ENCODE measurements around the gene CXXC5. TPM values are rescaled to one million over a fixed set of nuclear protein-coding genes. Genes with fewer than 3 reads are reported as not detected.

The CXXC5 gene
- total and polyA plus RNA-seq, 2 of the 4 experiments (the other 2 are of a cell fraction), result 24.9 to 35.7 TPM

GRCh38 chr5:139702548-139702947, 54.4 kb downstream of the CXXC5 start:
- no peak overlapping the region for H3K9ac ChIP-seq (ENCODE audit: low read depth, low read length)
- peaks cover 14% of the 10 kb centered on the region for H3K4me1 ChIP-seq (ENCODE audit: control insufficient read depth, insufficient read depth, low read length)
- H3K79me1 ChIP-seq (ENCODE audit: low read depth in 1 of 2, low read length in 2 of 2), result no peaks in the 10 kb centered on the region
- H4K8ac ChIP-seq (ENCODE audit: low read depth in 2 of 2, low read length in 2 of 2), result no peak overlapping the region
- no peak overlapping the region for H2BK15ac ChIP-seq (ENCODE audit: low read depth, low read length)
- H3K36me3 ChIP-seq (ENCODE audit: control insufficient read depth, insufficient read depth, low read length), result no peaks in the 10 kb centered on the region
- ChIA-PET POLR2A (ENCODE audit: unreplicated experiment) (no interaction called here), CTCF (no interaction called here)
- no peak overlapping the region for H3K18ac ChIP-seq (ENCODE audit: low read depth, low read length)
- H4K91ac ChIP-seq (ENCODE audit: insufficient read depth, low read depth, low read length), result no peak overlapping the region
- no peak overlapping the region for H2BK120ac ChIP-seq (ENCODE audit: low read depth, low read length)
- no peak overlapping the region for H3K4me2 ChIP-seq (ENCODE audit: low read depth, low read length)
- peaks cover 13% of the 10 kb centered on the region for H3K9me1 ChIP-seq (ENCODE audit: insufficient read depth, low read length)
- no peak overlapping the region for H3K14ac ChIP-seq (replicated peaks; ENCODE audit: low read depth, low read length)
- H2AFZ ChIP-seq (replicated peaks; ENCODE audit: low read length, poor library complexity), result no peak overlapping the region
- dilution Hi-C loops (cut with HindIII; ENCODE audit: low sequenced_read_pairs, unreplicated experiment), result no loop called here
- no peaks in the 10 kb centered on the region; the same call in 1 of the 2 replicates for H3K27me3 ChIP-seq (ENCODE audit: control insufficient read depth, insufficient read depth, low read length)
- intact Hi-C loops (cut with micrococcal nuclease), result no loop called here
- H3K27ac ChIP-seq (ENCODE audit: insufficient read depth, low read length), result no peak overlapping the region
- ATAC-seq (ENCODE audit: low read depth), result no peak
- DNase-seq, result no peak
- H4K5ac ChIP-seq (ENCODE audit: low read depth, low read length), result no peak overlapping the region
- H3K9me3 ChIP-seq (ENCODE audit: control insufficient read depth, insufficient read depth, low read length), result no peaks in the 10 kb centered on the region
- H2BK20ac ChIP-seq (ENCODE audit: low read depth, low read length), result no peak overlapping the region
- no peak overlapping the region for H2AK5ac ChIP-seq (ENCODE audit: low read depth, low read length)
- WGBS, 2 experiments (ENCODE audit: extremely low coverage in 2 of 2, insufficient read length in 1 of 2), result 43% methylated on average over 1 of the region's 3 CpGs; no CpG with 5 or more reads in 1 of the 2 experiments
- no peak overlapping the region for H3K4ac ChIP-seq (ENCODE audit: low read depth, low read length)
- TF ChIP-seq NFE2L2 (IDR thresholded peaks at IDR 0.05; ENCODE audit: low read depth, low read length) (no peak), USF2 (IDR thresholded peaks at IDR 0.05; ENCODE audit: low read depth, low read length) (no peak), CTCF (conservative IDR thresholded peaks at IDR 0.05; ENCODE audit: low read depth, low read length) (no peak), ELK1 (IDR thresholded peaks at IDR 0.05; ENCODE audit: borderline replicate concordance, low read depth, low read length) (no peak), CEBPB (IDR thresholded peaks at IDR 0.05; ENCODE audit: low read depth, low read length) (no peak), POLR2A (IDR thresholded peaks at IDR 0.05; ENCODE audit: low read depth, low read length) (no peak), MAZ (IDR thresholded peaks at IDR 0.05; ENCODE audit: borderline replicate concordance, low read depth, low read length) (no peak), MXI1 (IDR thresholded peaks at IDR 0.05; ENCODE audit: borderline replicate concordance, low read depth, low read length) (no peak), RFX5 (IDR thresholded peaks at IDR 0.05; ENCODE audit: low read depth, low read length) (no peak), CHD1 (IDR thresholded peaks at IDR 0.05; ENCODE audit: low read depth, low read length) (no peak), SMC3 (IDR thresholded peaks at IDR 0.05; ENCODE audit: low read depth, low read length) (no peak), BHLHE40 (IDR thresholded peaks at IDR 0.05; ENCODE audit: low read depth, low read length) (no peak), FOS (IDR thresholded peaks at IDR 0.05; ENCODE audit: low read depth, low read length) (no peak)
- H4K20me1 ChIP-seq (ENCODE audit: insufficient read depth, low read length), result no peaks in the 10 kb centered on the region
- in situ Hi-C loops (cut with MboI; ENCODE audit: low sequenced_read_pairs), result no loop called here
- H3K23ac ChIP-seq (ENCODE audit: low read depth, low read length), result no peak overlapping the region
- H3K4me3 ChIP-seq (ENCODE audit: insufficient read depth, low read depth, low read length), result no peak overlapping the region
- H2AK9ac ChIP-seq (replicated peaks; ENCODE audit: low read depth, low read length, poor library complexity), result no peak overlapping the region
- no peak overlapping the region for H2BK5ac ChIP-seq (ENCODE audit: low read depth, low read length, poor library complexity, severe bottlenecking)
- no TSS peak for BruUV-seq (replicated peaks)
- no peak overlapping the region for H3K56ac ChIP-seq (ENCODE audit: extremely low read depth, insufficient read depth, low read length)

All from IMR-90 (cell line).